Stimulated activated CD8-positive, alpha-beta memory T cell treated with anti-CD3 and anti-CD28 coated beads, Interleukin-4, amount 100 ng/mL, for 48 hours (primary cell): ENCODE data around the gene OGA.

ENCODE experiments used
- DNase-seq: peaks from one replicate; pipeline ENCODE4 v3.0.0-alpha.2; 2020

Gene OGA

GRCh38 chr10:101749047-101750016, 68.9 kb downstream of the OGA start:
- DNase-seq: no peak

- DNase-seq: no peak
Measured at GRCh38 chr10:101748496-101748895, 69.7 kb downstream of the OGA start.

GRCh38 chr10:101745074-101745696, 73.1 kb downstream of the OGA start:
- DNase-seq: no peak

- no peak for DNase-seq
Measured at GRCh38 chr10:101744267-101744666, 74.0 kb downstream of the OGA start.

- DNase-seq: no peak
Measured at GRCh38 chr10:101741938-101742337, 76.3 kb downstream of the OGA start.

- no peak for DNase-seq
Measured at GRCh38 chr10:101736666-101737065, 81.6 kb downstream of the OGA start.
